Measurements from ENCODE around the gene NES.

DNA sequence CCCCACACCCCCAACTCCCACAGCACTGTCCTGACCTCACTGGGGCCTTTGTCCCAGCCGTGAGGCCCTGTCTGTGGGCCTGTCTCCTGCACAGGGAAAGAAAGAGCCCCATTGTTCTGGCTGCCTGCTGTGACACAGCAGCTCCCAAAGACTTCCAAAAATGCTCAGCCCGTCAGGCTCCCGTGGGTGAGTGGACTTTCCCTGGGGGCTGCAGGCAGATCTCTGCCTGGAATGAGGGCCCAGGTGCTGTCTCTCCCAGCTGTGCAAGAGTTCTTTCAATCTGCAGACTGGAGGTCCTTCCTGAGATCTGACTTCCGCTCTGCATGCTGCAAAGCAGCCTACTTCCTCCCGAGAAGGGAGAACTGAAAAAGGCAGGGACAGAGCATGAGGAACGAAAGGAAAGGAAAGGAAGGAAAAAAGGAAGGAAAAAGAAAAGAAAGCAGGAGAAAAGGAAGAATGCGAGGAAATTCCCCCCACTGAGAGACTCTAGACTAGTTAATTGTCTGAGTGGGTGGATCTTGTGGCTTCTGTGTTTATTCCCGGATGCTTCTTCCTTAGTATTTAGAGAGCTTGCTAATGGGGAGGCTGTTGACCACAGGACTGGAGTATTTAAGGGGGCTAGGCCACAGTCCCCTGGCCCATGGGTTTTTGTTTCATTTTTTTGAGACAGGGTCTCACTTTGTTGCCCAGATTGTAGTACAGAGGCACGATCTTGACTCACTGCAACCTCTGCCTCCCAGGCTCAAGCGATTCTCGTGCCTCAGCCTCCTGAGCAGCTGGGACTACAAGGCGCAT is 15.0 kb downstream of the NES start:
- TF ChIP-seq, protein P1, sequence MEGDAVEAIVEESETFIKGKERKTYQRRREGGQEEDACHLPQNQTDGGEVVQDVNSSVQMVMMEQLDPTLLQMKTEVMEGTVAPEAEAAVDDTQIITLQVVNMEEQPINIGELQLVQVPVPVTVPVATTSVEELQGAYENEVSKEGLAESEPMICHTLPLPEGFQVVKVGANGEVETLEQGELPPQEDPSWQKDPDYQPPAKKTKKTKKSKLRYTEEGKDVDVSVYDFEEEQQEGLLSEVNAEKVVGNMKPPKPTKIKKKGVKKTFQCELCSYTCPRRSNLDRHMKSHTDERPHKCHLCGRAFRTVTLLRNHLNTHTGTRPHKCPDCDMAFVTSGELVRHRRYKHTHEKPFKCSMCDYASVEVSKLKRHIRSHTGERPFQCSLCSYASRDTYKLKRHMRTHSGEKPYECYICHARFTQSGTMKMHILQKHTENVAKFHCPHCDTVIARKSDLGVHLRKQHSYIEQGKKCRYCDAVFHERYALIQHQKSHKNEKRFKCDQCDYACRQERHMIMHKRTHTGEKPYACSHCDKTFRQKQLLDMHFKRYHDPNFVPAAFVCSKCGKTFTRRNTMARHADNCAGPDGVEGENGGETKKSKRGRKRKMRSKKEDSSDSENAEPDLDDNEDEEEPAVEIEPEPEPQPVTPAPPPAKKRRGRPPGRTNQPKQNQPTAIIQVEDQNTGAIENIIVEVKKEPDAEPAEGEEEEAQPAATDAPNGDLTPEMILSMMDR (conservative IDR thresholded peaks at IDR 0.05) = no peak
- no peak for TF ChIP-seq EZH2 (IDR thresholded peaks at IDR 0.05; ENCODE audit: low read depth)

All from PC-9 (cell line).